Activated T-cell treated with anti-CD3 and anti-CD28 coated beads, Interleukin-2, amount 50 U/mL, for 72 hours (primary cell): Measurements from ENCODE around the gene TEDC1. TPM values are rescaled to one million over a fixed set of nuclear protein-coding genes. Genes with fewer than 3 reads are reported as not detected.

Source experiments
- ATAC-seq, 2 donors: fragments of 150-1000 bp; cut with Tn5 transposase; replicated peaks in 1 of 2; 2 replicates each; pipeline ENCODE4 v1.10.0; 2021; ENCODE audit warnings: moderate library complexity in 2 of 2, mild to moderate bottlenecking in 1 of 2
- DNase-seq, 2 donors: peaks; one replicate each; pipeline ENCODE4 v3.0.0; 2021 to 2022; ENCODE audit warnings: mixed read lengths in 1 of 2
- H3K27ac Mint-ChIP-seq: one replicate; pipeline ENCODE4 v1.8.0; 2022; ENCODE audit warnings: mild to moderate bottlenecking, moderate library complexity, mixed read lengths
- H3K27me3 Mint-ChIP-seq: one replicate; pipeline ENCODE4 v1.8.0; 2022; ENCODE audit warnings: low read depth, mixed read lengths
- H3K36me3 Mint-ChIP-seq, 2 donors: one replicate each; pipeline ENCODE4 v1.8.0; 2022; ENCODE audit warnings: mixed read lengths in 2 of 2, mild to moderate bottlenecking in 1 of 2; ENCODE audit not compliant: insufficient read depth in 2 of 2
- H3K4me1 Mint-ChIP-seq: one replicate; pipeline ENCODE4 v1.8.0; 2022; ENCODE audit warnings: low read depth, mixed read lengths
- H3K4me3 Mint-ChIP-seq, 2 donors: one replicate each; pipeline ENCODE4 v1.8.0; 2022; ENCODE audit warnings: mild to moderate bottlenecking in 2 of 2, mixed read lengths in 2 of 2, moderate library complexity in 2 of 2
- H3K9me3 Mint-ChIP-seq, 2 donors: one replicate each; pipeline ENCODE4 v1.8.0; 2022; ENCODE audit warnings: mixed read lengths in 2 of 2
- total RNA-seq, 2 donors: library from RNA; stranded (reverse); gene quantifications; one replicate each; pipeline ENCODE4 v1.2.3, GENCODE V29; 2022

TEDC1 gene
- total RNA-seq, 2 donors from 2014 or later: 33.0 to 36.9 TPM

- Mint-ChIP-seq H3K36me3 (no peaks in the 10 kb centered on the region), H3K27ac (no peak overlapping the region), H3K4me3 (peak overlapping the region; percentile 90 to 91), H3K4me1 (peaks cover 15% of the 10 kb centered on the region), H3K27me3 (peaks cover 17% of the 10 kb centered on the region), H3K9me3 (no peaks in the 10 kb centered on the region)
- DNase-seq (peak; percentile 84 to 89), ATAC-seq (peak; percentile 68)
These were observed 37.0 kb downstream of the TEDC1 start for GRCh38 chr14:105527826-105528585.

- Mint-ChIP-seq H3K36me3 (no peaks in the 10 kb centered on the region), H3K27ac (peak overlapping the region; percentile 63), H3K4me3 (peak overlapping the region; percentile 90 to 91), H3K9me3 (no peaks in the 10 kb centered on the region), H3K4me1 (peaks cover 15% of the 10 kb centered on the region), H3K27me3 (peaks cover 10% of the 10 kb centered on the region)
- ATAC-seq (peak; percentile 43 to 56), DNase-seq (peak; percentile 46 to 65)
These were observed 37.7 kb downstream of the TEDC1 start for GRCh38 chr14:105528586-105529318.

- H3K27ac Mint-ChIP-seq: peak overlapping the region; percentile 63
- DNase-seq (no peak), ATAC-seq (peak; percentile 37 to 39)
- peak overlapping the region; percentile 87 to 91 for H3K4me3 Mint-ChIP-seq
- H3K9me3 Mint-ChIP-seq: no peaks in the 10 kb centered on the region
- peaks cover 6% of the 10 kb centered on the region for H3K27me3 Mint-ChIP-seq
- H3K36me3 Mint-ChIP-seq: no peaks in the 10 kb centered on the region
- peaks cover 15% of the 10 kb centered on the region for H3K4me1 Mint-ChIP-seq
These were observed 38.2 kb downstream of the TEDC1 start for GRCh38 chr14:105529319-105529568.

- DNase-seq (peak; percentile 49 to 60), ATAC-seq (peak; percentile 14 to 27)
- H3K4me1 Mint-ChIP-seq: peaks cover 15% of the 10 kb centered on the region
- no peak overlapping the region for H3K27ac Mint-ChIP-seq
- H3K9me3 Mint-ChIP-seq: no peaks in the 10 kb centered on the region
- peak overlapping the region; percentile 87 to 91 for H3K4me3 Mint-ChIP-seq
- no peaks in the 10 kb centered on the region for H3K36me3 Mint-ChIP-seq
- peaks cover 2% of the 10 kb centered on the region for H3K27me3 Mint-ChIP-seq
These were observed 38.7 kb downstream of the TEDC1 start for GRCh38 chr14:105529569-105530284.

- H3K9me3 Mint-ChIP-seq: no peaks in the 10 kb centered on the region
- ATAC-seq (peak in 1 of 2 donors; percentile 7), DNase-seq (no peak)
- no peaks in the 10 kb centered on the region for H3K27me3 Mint-ChIP-seq
- H3K4me3 Mint-ChIP-seq: peak overlapping the region; percentile 87 to 91
- no peak overlapping the region for H3K27ac Mint-ChIP-seq
- H3K36me3 Mint-ChIP-seq: no peaks in the 10 kb centered on the region
- H3K4me1 Mint-ChIP-seq: peaks cover 15% of the 10 kb centered on the region
These were observed 39.4 kb downstream of the TEDC1 start for GRCh38 chr14:105530285-105531087.

- H3K4me1 Mint-ChIP-seq: peaks cover 15% of the 10 kb centered on the region
- H3K36me3 Mint-ChIP-seq: no peaks in the 10 kb centered on the region
- H3K27me3 Mint-ChIP-seq: peaks cover 1% of the 10 kb centered on the region
- H3K4me3 Mint-ChIP-seq: peak overlapping the region; percentile 87 to 91
- ATAC-seq (no peak), DNase-seq (no peak)
- no peak overlapping the region for H3K27ac Mint-ChIP-seq
- H3K9me3 Mint-ChIP-seq: no peaks in the 10 kb centered on the region
These were observed 40.2 kb downstream of the TEDC1 start for GRCh38 chr14:105531088-105531893.

- ATAC-seq (no peak), DNase-seq (no peak)
- H3K27me3 Mint-ChIP-seq: peaks cover 7% of the 10 kb centered on the region
- no peak overlapping the region for H3K4me3 Mint-ChIP-seq
- no peak overlapping the region for H3K27ac Mint-ChIP-seq
- no peaks in the 10 kb centered on the region for H3K9me3 Mint-ChIP-seq
- peaks cover 13% of the 10 kb centered on the region for H3K4me1 Mint-ChIP-seq
- H3K36me3 Mint-ChIP-seq: no peaks in the 10 kb centered on the region
These were observed 41.0 kb downstream of the TEDC1 start for GRCh38 chr14:105531894-105532623.

- Mint-ChIP-seq H3K4me3 (no peak overlapping the region), H3K4me1 (peaks cover 10% of the 10 kb centered on the region), H3K9me3 (no peaks in the 10 kb centered on the region), H3K27ac (no peak overlapping the region), H3K36me3 (no peaks in the 10 kb centered on the region), H3K27me3 (peaks cover 7% of the 10 kb centered on the region)
- peak in 1 of 2 donors; percentile 23 for DNase-seq
- ATAC-seq: no peak
These were observed 41.7 kb downstream of the TEDC1 start for GRCh38 chr14:105532735-105533141.

GRCh38 chr14:105533391-105533790, 42.3 kb downstream of the TEDC1 start:
- H3K27me3 Mint-ChIP-seq: peaks cover 8% of the 10 kb centered on the region
- DNase-seq (no peak), ATAC-seq (no peak)
- H3K9me3 Mint-ChIP-seq: no peaks in the 10 kb centered on the region
- H3K4me3 Mint-ChIP-seq: no peak overlapping the region
- H3K36me3 Mint-ChIP-seq: no peaks in the 10 kb centered on the region
- H3K4me1 Mint-ChIP-seq: peaks cover 15% of the 10 kb centered on the region
- no peak overlapping the region for H3K27ac Mint-ChIP-seq

GRCh38 chr14:105533811-105534498, 42.9 kb downstream of the TEDC1 start:
- Mint-ChIP-seq H3K27me3 (peaks cover 14% of the 10 kb centered on the region), H3K27ac (no peak overlapping the region), H3K9me3 (no peaks in the 10 kb centered on the region), H3K4me3 (no peak overlapping the region), H3K36me3 (no peaks in the 10 kb centered on the region), H3K4me1 (peaks cover 15% of the 10 kb centered on the region)
- ATAC-seq (no peak), DNase-seq (no peak)

- ATAC-seq: no peak
- H3K27ac Mint-ChIP-seq: no peak overlapping the region
- H3K4me1 Mint-ChIP-seq: peaks cover 15% of the 10 kb centered on the region
These were observed 43.5 kb downstream of the TEDC1 start for GRCh38 chr14:105534586-105534985.

More at GRCh38 chr14:105534586-105534985, 43.5 kb downstream of the TEDC1 start:
- Mint-ChIP-seq H3K27me3 (peaks cover 16% of the 10 kb centered on the region), H3K9me3 (no peaks in the 10 kb centered on the region), H3K4me3 (no peak overlapping the region), H3K36me3 (no peaks in the 10 kb centered on the region)
- DNase-seq: no peak
